Left lung (tissue), 10 donors: ENCODE results near the gene GATAD2A. TPM values are rescaled to one million over a fixed set of nuclear protein-coding genes. Genes with fewer than 3 reads are reported as not detected.

Experiments used
- ATAC-seq: fragments of 200-7000 bp; cut with Tn5 transposase; one replicate; pipeline ENCODE4 v1.9.1; 2020; ENCODE audit warnings: moderate library complexity
- DNase-seq, 4 donors: peaks; one replicate each; pipeline ENCODE4 v3.0.0-alpha.2; 2013 to 2020
- H3K27ac ChIP-seq, 2 donors: fragments of 200-600 bp; sonication (generic) in 1 of 2; one replicate each; pipeline versions ENCODE4 v1.5.0 to v1.8.0; 2020 to 2021
- H3K27me3 ChIP-seq, 2 donors: fragments of 200-600 bp; sonication (generic) in 1 of 2; one replicate each; pipeline versions ENCODE4 v1.5.0 to v1.8.0; 2020 to 2021
- H3K36me3 ChIP-seq, 2 donors: fragments of 200-600 bp; sonication (generic) in 1 of 2; one replicate each; pipeline versions ENCODE4 v1.5.0 to v1.8.0; 2020 to 2021
- H3K4me1 ChIP-seq, 2 donors: fragments of 200-600 bp; one replicate each; pipeline ENCODE4 v1.8.0; 2021
- H3K4me3 ChIP-seq, 2 donors: fragments of 200-600 bp; sonication (generic) in 1 of 2; one replicate each; pipeline versions ENCODE4 v1.5.0 to v1.8.0; 2020 to 2021; ENCODE audit warnings: mild to moderate bottlenecking in 1 of 2
- H3K9me3 ChIP-seq, 2 donors: fragments of 200-600 bp; sonication (generic) in 1 of 2; one replicate each; pipeline versions ENCODE4 v1.5.0 to v1.8.0; 2020 to 2021
- intact Hi-C, 2 donors: fragments of 100-400 bp; cut with DNase I; formaldehyde crosslinking; loops; one replicate each; pipeline versions ENCODE4 v1.11.2 to v1.14.2; 2022
- polyA plus RNA-seq, 6 donors: library from polyadenylated mRNA; unstranded; fragments of 120-200 nt; gene quantifications; one replicate each; pipeline ENCODE4 v1.2.1, GENCODE V29; 2013; ENCODE audit not compliant: insufficient read length in 6 of 6
- total RNA-seq, 2 donors: library from RNA; stranded (reverse); fragmentation: NEBNext Ultra II Directional; extraction: Animal tissue kit (Norgen Biotek cat#: 25700); gene quantifications; one replicate each; pipeline ENCODE4 v1.2.1, GENCODE V29; 2021
- TF ChIP-seq, protein P1 (sequence below), 2 donors: fragments of 200-600 bp; sonication (generic) in 1 of 2; IDR thresholded peaks; one replicate each; pipeline versions ENCODE4 v1.5.0 to v1.8.0; 2021; ENCODE audit warnings: antibody characterized with exemption in 2 of 2
- donor health status: DM: no; HTN: yes; CAD: no.
- donor health status: DM: no; HTN: no; CAD: no.

GATAD2A gene
- total and polyA plus RNA-seq, 8 donors, result 39.3 to 97.3 (median 49.0) TPM

DNA sequence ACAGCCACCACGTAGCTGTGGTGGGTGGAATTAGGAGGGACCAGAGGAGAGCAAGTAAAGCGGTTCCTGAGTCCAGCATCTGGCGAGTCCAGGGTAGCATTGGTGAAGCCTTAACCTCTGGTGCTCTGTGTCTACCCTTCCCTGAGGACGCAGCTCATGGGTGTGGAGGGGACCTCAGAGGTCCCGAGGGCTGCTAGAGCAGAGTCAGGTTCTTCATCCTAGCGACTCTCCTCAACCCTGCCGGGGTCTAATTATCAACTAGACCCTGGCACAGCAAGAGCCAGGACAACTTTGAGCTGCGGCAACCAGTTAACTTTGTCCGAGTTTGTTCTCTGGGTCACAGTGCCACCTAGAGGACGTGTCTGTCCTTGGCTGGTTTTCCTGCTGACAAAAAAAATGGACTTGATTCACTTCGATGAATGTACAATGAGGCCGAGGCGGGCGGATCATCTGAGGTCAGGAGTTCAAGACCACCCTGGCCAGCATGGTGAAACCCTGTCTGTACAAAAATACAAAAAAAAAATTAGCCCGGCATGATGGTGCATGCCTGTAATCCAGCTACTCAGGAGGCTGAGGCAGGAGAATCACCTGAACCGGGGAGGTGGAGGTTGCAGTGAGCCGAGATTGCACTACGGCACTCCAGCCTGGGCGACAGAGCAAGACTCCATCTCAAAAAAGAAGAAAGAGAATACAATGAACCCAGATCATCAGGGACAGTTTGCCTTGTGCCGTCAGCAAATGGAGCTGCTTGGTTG lies 84.9 kb downstream of the GATAD2A start:
- intact Hi-C loops, result loop anchor here in 1 of 2 donors (5.0 kb wide), 1 partner anchor 123 kb away; no protein-coding TSS in a partner anchor
- Histone ChIP-seq H3K4me3 (no peak overlapping the region), H3K9me3 (no peaks in the 10 kb centered on the region), H3K27me3 (no peaks in the 10 kb centered on the region), H3K36me3 (peaks cover 0 to 57% of the 10 kb centered on the region in 2 donors), H3K4me1 (peaks cover 18 to 46% of the 10 kb centered on the region in 2 donors), H3K27ac (peak overlapping the region; percentile 67 to 86)
- TF ChIP-seq, protein P1, sequence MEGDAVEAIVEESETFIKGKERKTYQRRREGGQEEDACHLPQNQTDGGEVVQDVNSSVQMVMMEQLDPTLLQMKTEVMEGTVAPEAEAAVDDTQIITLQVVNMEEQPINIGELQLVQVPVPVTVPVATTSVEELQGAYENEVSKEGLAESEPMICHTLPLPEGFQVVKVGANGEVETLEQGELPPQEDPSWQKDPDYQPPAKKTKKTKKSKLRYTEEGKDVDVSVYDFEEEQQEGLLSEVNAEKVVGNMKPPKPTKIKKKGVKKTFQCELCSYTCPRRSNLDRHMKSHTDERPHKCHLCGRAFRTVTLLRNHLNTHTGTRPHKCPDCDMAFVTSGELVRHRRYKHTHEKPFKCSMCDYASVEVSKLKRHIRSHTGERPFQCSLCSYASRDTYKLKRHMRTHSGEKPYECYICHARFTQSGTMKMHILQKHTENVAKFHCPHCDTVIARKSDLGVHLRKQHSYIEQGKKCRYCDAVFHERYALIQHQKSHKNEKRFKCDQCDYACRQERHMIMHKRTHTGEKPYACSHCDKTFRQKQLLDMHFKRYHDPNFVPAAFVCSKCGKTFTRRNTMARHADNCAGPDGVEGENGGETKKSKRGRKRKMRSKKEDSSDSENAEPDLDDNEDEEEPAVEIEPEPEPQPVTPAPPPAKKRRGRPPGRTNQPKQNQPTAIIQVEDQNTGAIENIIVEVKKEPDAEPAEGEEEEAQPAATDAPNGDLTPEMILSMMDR (IDR thresholded peaks at IDR 0.05), result peak; percentile 76 to 91
- ATAC-seq (peak; percentile 77), DNase-seq (peak; percentile 73 to 88 (median 76))

DNA sequence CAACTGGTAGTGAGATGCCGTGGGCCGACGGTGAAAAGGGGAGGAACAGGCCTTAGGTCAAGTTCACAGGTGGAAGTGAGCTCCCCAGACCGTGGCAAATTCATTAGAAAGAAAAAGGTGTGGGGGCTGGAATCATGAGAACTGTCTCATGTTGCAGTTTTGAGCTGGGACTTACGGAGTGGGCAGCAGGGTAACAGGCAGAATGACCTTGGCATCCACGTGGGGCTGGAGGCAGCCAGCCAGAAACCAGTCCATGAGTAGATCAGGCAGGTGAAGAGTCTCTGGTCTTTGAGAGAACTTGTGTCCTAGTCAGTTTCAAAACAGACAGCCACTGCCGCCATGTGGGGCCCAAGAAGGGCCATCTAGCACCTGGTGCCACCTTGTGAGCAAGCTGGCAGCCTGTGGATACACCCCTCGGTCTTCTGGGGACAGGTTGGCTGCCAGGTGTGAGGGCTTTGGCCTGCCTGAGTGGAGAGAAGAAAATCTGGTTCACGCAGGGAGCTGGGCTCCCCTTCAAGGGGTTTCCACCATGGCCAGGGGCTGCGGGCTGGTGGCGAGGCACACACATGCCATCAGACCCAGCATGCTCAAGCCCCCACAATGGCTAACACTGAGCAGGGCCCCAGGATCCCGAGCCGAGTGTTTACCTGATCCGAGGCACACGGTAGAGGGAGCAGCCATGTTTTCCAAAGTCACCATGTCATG lies 86.0 kb downstream of the GATAD2A start:
- no peaks in the 10 kb centered on the region for H3K27me3 ChIP-seq
- H3K36me3 ChIP-seq, result peaks cover 0 to 58% of the 10 kb centered on the region in 2 donors
- DNase-seq (peak in 1 of 4 donors; percentile 37), ATAC-seq (no peak)
- H3K27ac ChIP-seq, result no peak overlapping the region
- TF ChIP-seq, protein P1 (IDR thresholded peaks at IDR 0.05), result no peak
- no peaks in the 10 kb centered on the region for H3K9me3 ChIP-seq
- H3K4me1 ChIP-seq, result peaks cover 18 to 43% of the 10 kb centered on the region in 2 donors
- intact Hi-C loops, result loop anchor here in 1 of 2 donors (5.0 kb wide), 1 partner anchor 124 kb away; no protein-coding TSS in a partner anchor
- H3K4me3 ChIP-seq, result no peak overlapping the region

DNA sequence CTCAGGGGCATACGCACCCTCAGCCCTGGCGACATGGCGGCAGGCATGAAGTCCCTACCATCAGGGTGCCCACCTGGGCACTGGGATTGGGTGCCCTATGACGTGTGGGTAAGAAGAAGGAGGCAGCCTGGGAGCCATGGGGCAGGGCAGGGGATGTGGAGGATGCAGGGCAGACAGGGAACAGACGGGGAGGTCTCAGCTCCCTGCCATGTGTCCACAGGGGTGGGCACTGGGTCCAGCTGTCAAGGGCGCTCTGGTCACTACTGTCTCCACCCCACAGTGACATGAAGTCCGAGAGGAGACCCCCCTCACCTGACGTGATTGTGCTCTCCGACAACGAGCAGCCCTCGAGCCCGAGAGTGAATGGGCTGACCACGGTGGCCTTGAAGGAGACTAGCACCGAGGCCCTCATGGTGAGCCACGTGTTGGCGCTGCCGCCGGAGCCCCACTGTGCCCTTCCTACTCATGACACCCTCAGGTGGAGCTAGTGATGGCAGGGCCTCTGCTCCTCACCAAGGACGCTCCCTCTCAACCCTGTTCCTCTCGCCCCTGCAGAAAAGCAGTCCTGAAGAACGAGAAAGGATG lies 86.6 kb downstream of the GATAD2A start:
- Histone ChIP-seq H3K4me1 (peaks cover 18 to 39% of the 10 kb centered on the region in 2 donors), H3K36me3 (peaks cover 0 to 62% of the 10 kb centered on the region in 2 donors), H3K27me3 (no peaks in the 10 kb centered on the region), H3K9me3 (no peaks in the 10 kb centered on the region), H3K27ac (no peak overlapping the region), H3K4me3 (no peak overlapping the region)
- ATAC-seq (no peak), DNase-seq (peak in 1 of 4 donors; percentile 61)
- intact Hi-C loops, result loop anchor here in 1 of 2 donors (5.0 kb wide), 1 partner anchor 125 kb away; no protein-coding TSS in a partner anchor
- TF ChIP-seq, protein P1 (IDR thresholded peaks at IDR 0.05), result no peak

DNA sequence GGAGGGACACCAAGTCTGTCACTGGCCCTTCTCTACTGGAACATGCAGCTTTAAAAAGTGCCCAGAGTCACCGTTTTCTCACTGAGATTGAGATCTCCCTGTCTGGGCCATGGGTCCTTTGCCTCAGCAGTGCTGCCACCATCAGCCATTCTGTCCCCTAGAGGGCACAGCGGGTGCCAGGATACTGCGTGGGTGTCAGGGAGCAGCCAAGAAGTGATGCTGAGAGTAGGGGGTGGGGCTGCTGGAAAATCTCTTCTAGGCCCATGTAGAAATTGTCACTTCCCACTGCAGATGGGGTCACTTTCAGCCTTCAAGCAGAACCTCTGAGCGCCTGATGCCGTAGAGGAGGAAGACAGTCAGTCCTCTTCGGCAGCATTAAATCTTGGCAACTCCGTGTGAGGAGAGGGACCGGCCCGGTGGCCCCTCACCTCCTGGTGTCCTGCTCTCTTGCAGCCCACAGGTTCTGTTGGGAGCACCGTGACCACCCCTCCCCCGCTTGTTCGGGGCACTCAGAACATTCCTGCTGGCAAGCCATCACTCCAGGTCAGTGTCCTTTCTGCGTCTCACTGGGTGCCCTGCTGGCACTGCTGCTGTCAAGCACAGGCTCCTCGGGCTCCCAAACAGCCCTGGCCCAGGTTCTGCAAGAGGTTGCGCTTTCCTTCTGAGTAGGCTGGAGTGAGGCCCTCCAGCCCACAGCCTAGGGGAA lies 88.5 kb downstream of the GATAD2A start:
- TF ChIP-seq, protein P1 (IDR thresholded peaks at IDR 0.05), result no peak
- H3K4me1 ChIP-seq, result peaks cover 8 to 21% of the 10 kb centered on the region in 2 donors
- DNase-seq (no peak), ATAC-seq (no peak)
- H3K36me3 ChIP-seq, result peaks cover 0 to 81% of the 10 kb centered on the region in 2 donors
- no peak overlapping the region for H3K27ac ChIP-seq
- intact Hi-C loops, result loop anchor here in 1 of 2 donors (5.0 kb wide), 1 partner anchor 127 kb away; no protein-coding TSS in a partner anchor
- H3K4me3 ChIP-seq, result no peak overlapping the region
- H3K9me3 ChIP-seq, result no peaks in the 10 kb centered on the region
- H3K27me3 ChIP-seq, result no peaks in the 10 kb centered on the region
